GM12801 (cell line): Measurements from ENCODE around the gene KCNMB2.

Source experiments
- CTCF ChIP-seq: IDR thresholded peaks from one replicate; pipeline ENCODE4 v1.5.1; 2011; ENCODE audit warnings: control low read depth; ENCODE audit not compliant: insufficient read length; ENCODE audit errors: extremely low read depth

KCNMB2 gene

GRCh38 chr3:178631950-178632349, 95.7 kb downstream of the KCNMB2 start:
- no peak for TF ChIP-seq CTCF

- no peak for TF ChIP-seq CTCF
Observed at GRCh38 chr3:178634975-178635374, 98.7 kb downstream of the KCNMB2 start.

- no peak for TF ChIP-seq CTCF
Observed at GRCh38 chr3:178637802-178638201, 101.6 kb downstream of the KCNMB2 start.

GRCh38 chr3:178645503-178645902, 109.3 kb downstream of the KCNMB2 start:
- no peak for TF ChIP-seq CTCF

- TF ChIP-seq CTCF: no peak
Observed at GRCh38 chr3:178646186-178646862, 110.1 kb downstream of the KCNMB2 start.

- TF ChIP-seq CTCF: no peak
Observed at GRCh38 chr3:178655488-178655887, 119.3 kb downstream of the KCNMB2 start.

- no peak for TF ChIP-seq CTCF
Observed at GRCh38 chr3:178658694-178659325, 122.6 kb downstream of the KCNMB2 start.
